ENCODE data around the gene ST6GALNAC1. TPM values are rescaled to one million over a fixed set of nuclear protein-coding genes. Genes with fewer than 3 reads are reported as not detected.

ST6GALNAC1 gene
- total and polyA plus RNA-seq, 2 of the 8 experiments (the other 6 are each of a cell fraction or from before 2014, with no cell fraction given): not detected

DNA sequence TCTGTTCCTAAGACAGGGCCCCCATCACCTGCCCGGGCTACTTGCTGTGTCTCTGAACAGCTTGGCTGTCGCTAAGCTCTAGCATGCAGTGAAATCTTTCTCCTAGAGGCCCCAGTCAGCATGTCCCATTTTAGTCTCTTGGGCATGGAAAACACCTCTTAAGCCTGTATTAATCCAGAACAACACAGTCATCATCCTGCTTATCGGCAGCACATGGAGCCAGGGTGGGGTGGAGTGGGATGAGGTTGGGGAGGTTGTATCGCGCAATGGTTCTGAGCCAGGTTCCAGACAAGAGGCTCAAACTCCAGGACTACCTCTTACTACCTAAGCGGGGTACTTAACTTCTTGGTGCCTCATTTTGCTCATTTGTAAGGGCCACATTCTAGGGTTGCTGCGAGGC, 65.7 kb downstream of the ST6GALNAC1 start:
- Histone ChIP-seq H3K4me1 (replicated peaks in 1 of 4; ENCODE audit: control insufficient read depth in 3 of 4, insufficient read depth in 4 of 4, low read length in 3 of 4) (peaks cover 0 to 9% (median 4%) of the 10 kb centered on the region in 4 experiments; a peak in 5 of 7 replicates), H4K20me1 (replicated peaks in 1 of 2; ENCODE audit: control insufficient read depth in 1 of 2, insufficient read depth in 2 of 2, low read length in 2 of 2) (no peaks in the 10 kb centered on the region), H3K14ac (ENCODE audit: insufficient read length) (no peak overlapping the region), H3K23ac (ENCODE audit: insufficient read length) (no peak overlapping the region), H3K9me3 (ENCODE audit: insufficient read depth in 2 of 2, low read depth in 1 of 2, low read length in 1 of 2) (no peaks in the 10 kb centered on the region), H3K9ac (replicated peaks in 1 of 4; ENCODE audit: extremely low read depth in 1 of 4, low read depth in 3 of 4, low read length in 3 of 4) (no peak overlapping the region), H3K79me2 (ENCODE audit: control insufficient read depth in 1 of 2, insufficient read depth in 2 of 2, low read length in 2 of 2) (no peaks in the 10 kb centered on the region), H3K4me3 (ENCODE audit: extremely low read depth in 1 of 4, insufficient read depth in 2 of 4, low read depth in 3 of 4, low read length in 4 of 4) (no peak overlapping the region), H3K56ac (replicated peaks; ENCODE audit: insufficient read length, low read depth, low read length) (no peak overlapping the region), H2BK20ac (ENCODE audit: low read length) (no peak overlapping the region), H2BK12ac (ENCODE audit: low read depth, low read length) (no peak overlapping the region), H2AK5ac (ENCODE audit: low read depth, low read length) (no peak overlapping the region), H4K8ac (ENCODE audit: extremely low read depth, insufficient read depth, low read length) (no peak overlapping the region), H3K27me3 (replicated peaks in 1 of 4; ENCODE audit: control insufficient read depth in 3 of 4, extremely low read depth in 1 of 4, insufficient read depth in 3 of 4, low read length in 3 of 4) (peaks cover 0 to 29% (median 24%) of the 10 kb centered on the region in 4 experiments; a peak in 4 of 7 replicates), H4K91ac (replicated peaks; ENCODE audit: insufficient read length, low read length) (no peak overlapping the region), H3K23me2 (ENCODE audit: low read depth, low read length) (no peaks in the 10 kb centered on the region), H2AFZ (ENCODE audit: low read length) (no peak overlapping the region), H2BK120ac (replicated peaks; ENCODE audit: low read depth, low read length) (no peak overlapping the region), H3K18ac (ENCODE audit: extremely low read depth, low read length) (no peak overlapping the region), H3K27ac (ENCODE audit: low read depth, low read length) (no peak overlapping the region), H3K4ac (replicated peaks; ENCODE audit: insufficient read length, low read depth, low read length) (no peak overlapping the region), H3K4me2 (ENCODE audit: insufficient read depth in 1 of 2, low read depth in 2 of 2, low read length in 2 of 2) (no peak overlapping the region), H2BK15ac (ENCODE audit: low read length) (no peak overlapping the region), H2BK5ac (ENCODE audit: low read depth, low read length) (no peak overlapping the region), H3K79me1 (ENCODE audit: low read depth, low read length) (no peaks in the 10 kb centered on the region), H3K36me3 (ENCODE audit: control insufficient read depth in 2 of 4, insufficient read depth in 4 of 4, low read length in 3 of 4) (no peaks in the 10 kb centered on the region), H4K5ac (ENCODE audit: insufficient read length, low read depth, low read length) (no peak overlapping the region)
- POLR2A ChIA-PET (ENCODE audit: partially characterized antibody): interaction anchor here (0.8 to 6.0 kb wide), 5 partner anchors 8 to 103 kb away, joined by 3 to 40 read pairs (median 8); a partner anchor contains a TSS
- DNase-seq (ENCODE audit: low read depth in 1 of 2, low spot score in 2 of 2): no peak
- CTCF ChIA-PET (ENCODE audit: partially characterized antibody): interaction anchor here (0.6 to 3.2 kb wide), 10 partner anchors 11 to 379 kb away, joined by 3 to 13 read pairs (median 6); no protein-coding TSS in a partner anchor
- 89% methylated on average over 7 of the region's 7 CpGs; no CpG with 5 or more reads in 1 of the 2 experiments for WGBS, 2 experiments (ENCODE audit: extremely low coverage in 1 of 2, insufficient coverage in 1 of 2, insufficient read length in 1 of 2, insufficient replicate concordance in 2 of 2, low coverage in 1 of 2, low lambda C conversion rate in 2 of 2, missing lambda C conversion rate in 1 of 2)
- no peak for FAIRE-seq
- TF ChIP-seq, protein P1, sequence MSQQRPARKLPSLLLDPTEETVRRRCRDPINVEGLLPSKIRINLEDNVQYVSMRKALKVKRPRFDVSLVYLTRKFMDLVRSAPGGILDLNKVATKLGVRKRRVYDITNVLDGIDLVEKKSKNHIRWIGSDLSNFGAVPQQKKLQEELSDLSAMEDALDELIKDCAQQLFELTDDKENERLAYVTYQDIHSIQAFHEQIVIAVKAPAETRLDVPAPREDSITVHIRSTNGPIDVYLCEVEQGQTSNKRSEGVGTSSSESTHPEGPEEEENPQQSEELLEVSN (IDR thresholded peaks at IDR 0.05): no peak
- no peak for TF ChIP-seq CHD1 (IDR thresholded peaks at IDR 0.05; ENCODE audit: low read depth, low read length)
- no peak for TF ChIP-seq SRF (IDR thresholded peaks at IDR 0.05; ENCODE audit: low read depth, low read length)
- no peak for TF ChIP-seq SIN3A (conservative IDR thresholded peaks at IDR 0.05 in 1 of 2, IDR thresholded peaks at IDR 0.05 in 1 of 2; ENCODE audit: low read depth in 1 of 2, low read length in 2 of 2)
- no peak for TF ChIP-seq CTBP2 (IDR thresholded peaks at IDR 0.05; ENCODE audit: borderline replicate concordance, insufficient read depth, insufficient read length, low read length)
- TF ChIP-seq SP4 (IDR thresholded peaks at IDR 0.05; ENCODE audit: low read length): no peak
- TF ChIP-seq HDAC2 (IDR thresholded peaks at IDR 0.05; ENCODE audit: borderline replicate concordance in 1 of 2, low read depth in 2 of 2, low read length in 2 of 2): no peak
- TF ChIP-seq CHD2 (IDR thresholded peaks at IDR 0.05; ENCODE audit: low read length): no peak
- no peak for TF ChIP-seq GABPA (IDR thresholded peaks at IDR 0.05; ENCODE audit: borderline replicate concordance, insufficient read depth, low read length)
- no peak for TF ChIP-seq USF2 (IDR thresholded peaks at IDR 0.05; ENCODE audit: low read length)
- TF ChIP-seq ATF3 (IDR thresholded peaks at IDR 0.05; ENCODE audit: insufficient read depth, low read depth, low read length): no peak
